B cell (primary cell): Measurements from ENCODE around the gene YAP1.

ENCODE experiments used
- CTCF ChIP-seq: fragments of 200-600 bp; IDR thresholded peaks from one replicate; pipeline ENCODE4 v1.8.0; 2022; ENCODE audit warnings: antibody characterized with exemption, mild to moderate bottlenecking
- EZH2 ChIP-seq: IDR thresholded peaks from 2 replicates; pipeline ENCODE4 v1.6.1; 2012; ENCODE audit warnings: borderline replicate concordance, low read depth, mild to moderate bottlenecking, moderate library complexity, low read length; ENCODE audit not compliant: insufficient read depth, poor library complexity, severe bottlenecking

GRCh38 chr11:102260241-102260640 is 150.0 kb downstream of the YAP1 start:
- no peak for TF ChIP-seq CTCF
- TF ChIP-seq EZH2 = no peak
